Osteocyte (in vitro differentiated cells): Measurements from ENCODE around the gene COX5A. TPM values are rescaled to one million over a fixed set of nuclear protein-coding genes. Genes with fewer than 3 reads are reported as not detected.
"Not testable (repeated sequence)": the region's sequence is repeated elsewhere in the genome, so short reads cannot be mapped to it uniquely, and the experiment has no call there.

ENCODE experiments used
- DNase-seq: peaks from one replicate; pipeline ENCODE4 v3.0.0; 2021; ENCODE audit warnings: mixed read lengths; ENCODE audit not compliant: unreplicated experiment; ENCODE audit errors: extremely low spot score
- H3K27ac Mint-ChIP-seq: one replicate; pipeline ENCODE4 v1.8.0; 2021; ENCODE audit warnings: mild to moderate bottlenecking, mixed read lengths; ENCODE audit not compliant: unreplicated experiment
- H3K27me3 Mint-ChIP-seq: one replicate; pipeline ENCODE4 v1.8.0; 2021; ENCODE audit warnings: mixed read lengths; ENCODE audit not compliant: unreplicated experiment
- H3K36me3 Mint-ChIP-seq: one replicate; pipeline ENCODE4 v1.8.0; 2021; ENCODE audit warnings: mixed read lengths; ENCODE audit not compliant: unreplicated experiment
- H3K4me1 Mint-ChIP-seq: one replicate; pipeline ENCODE4 v1.8.0; 2021; ENCODE audit warnings: mixed read lengths; ENCODE audit not compliant: unreplicated experiment
- H3K4me3 Mint-ChIP-seq: one replicate; pipeline ENCODE4 v1.8.0; 2021; ENCODE audit warnings: mild to moderate bottlenecking, moderate library complexity, mixed read lengths; ENCODE audit not compliant: unreplicated experiment
- H3K9me3 Mint-ChIP-seq: one replicate; pipeline ENCODE4 v1.8.0; 2021; ENCODE audit warnings: mixed read lengths; ENCODE audit not compliant: unreplicated experiment
- CTCF ChIP-seq: fragments of 200-600 bp; sonication (generic); IDR thresholded peaks from 2 replicates; pipeline ENCODE4 v1.5.0; 2021; ENCODE audit warnings: antibody characterized with exemption, mild to moderate bottlenecking, moderate library complexity
- total RNA-seq: library from RNA; stranded (reverse); gene quantifications from 2 replicates; pipeline ENCODE4 v1.2.1, GENCODE V29; 2021

Gene COX5A
- total RNA-seq, 1 donor from 2014 or later: 154 TPM

DNA sequence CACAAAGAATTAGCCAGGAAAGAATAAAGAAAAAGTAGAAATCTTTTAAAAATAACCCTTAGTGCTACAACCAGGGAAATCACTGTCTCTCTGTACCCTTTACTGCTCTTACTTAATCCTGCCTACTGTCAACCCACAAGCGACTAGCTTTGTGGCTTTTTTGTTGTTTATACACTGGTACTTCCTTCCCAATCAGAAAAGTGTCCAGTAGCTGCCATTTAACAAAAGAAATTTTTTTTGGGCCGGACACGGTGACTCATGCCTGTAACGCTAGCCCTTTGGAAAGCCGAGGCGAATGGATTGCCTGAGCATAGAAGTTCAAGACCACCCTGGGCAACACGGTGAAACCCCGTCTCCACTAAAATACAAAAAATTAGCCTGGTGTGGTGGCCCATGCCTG lies 17.4 kb downstream of the COX5A start:
- no peak for TF ChIP-seq CTCF
- Mint-ChIP-seq H3K27me3 (no peaks in the 10 kb centered on the region), H3K4me3 (no peak overlapping the region), H3K27ac (no peak overlapping the region), H3K9me3 (no peaks in the 10 kb centered on the region), H3K36me3 (peaks cover 40% of the 10 kb centered on the region), H3K4me1 (no peaks in the 10 kb centered on the region)
- DNase-seq: no peak

DNA sequence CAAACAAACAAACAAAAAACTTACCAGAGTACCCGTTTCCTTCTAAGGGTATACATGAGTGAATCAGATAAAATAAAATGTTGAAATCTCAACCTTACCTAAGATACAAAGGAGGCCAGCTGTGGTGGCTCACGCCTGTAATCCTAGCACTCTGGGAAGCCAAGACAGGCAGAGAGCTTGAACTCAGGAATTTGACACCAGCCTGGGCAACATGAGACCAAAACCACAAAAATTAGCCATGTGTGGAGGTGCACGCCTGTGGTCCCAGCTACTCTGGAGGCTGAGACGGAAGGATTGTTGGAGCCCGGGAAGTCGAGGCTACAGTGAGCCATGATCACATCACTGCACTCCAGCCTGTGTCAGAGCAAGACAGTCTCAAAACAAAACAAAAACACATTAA lies 20.2 kb downstream of the COX5A start:
- no peak for TF ChIP-seq CTCF
- Mint-ChIP-seq H3K9me3 (no peaks in the 10 kb centered on the region), H3K4me3 (no peak overlapping the region), H3K27me3 (no peaks in the 10 kb centered on the region), H3K36me3 (peaks cover 38% of the 10 kb centered on the region), H3K27ac (no peak overlapping the region), H3K4me1 (no peaks in the 10 kb centered on the region)
- DNase-seq: no peak

DNA sequence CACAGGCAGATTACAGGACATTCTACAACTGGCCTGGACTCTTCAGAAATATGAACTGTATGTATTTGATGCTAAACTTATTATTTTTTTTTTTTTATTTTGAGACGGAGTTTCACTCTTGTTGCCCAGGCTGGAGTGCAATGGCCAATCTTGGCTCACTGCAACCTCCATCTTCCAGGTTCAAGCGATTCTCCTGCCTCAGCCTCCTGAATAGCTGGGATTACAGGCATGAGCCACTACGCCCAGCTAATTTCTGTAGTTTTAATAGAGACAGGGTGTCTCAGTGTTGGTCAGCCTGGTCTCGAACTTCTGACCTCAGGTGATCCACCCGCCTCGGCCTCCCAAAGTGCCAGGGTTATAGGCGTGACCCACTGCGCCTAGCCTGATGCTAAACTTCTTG lies 24.1 kb downstream of the COX5A start:
- H3K9me3 Mint-ChIP-seq, H3K4me3 Mint-ChIP-seq, DNase-seq, H3K27ac Mint-ChIP-seq, H3K4me1 Mint-ChIP-seq, H3K27me3 Mint-ChIP-seq: not testable (repeated sequence)
- peaks cover 22% of the 10 kb centered on the region for H3K36me3 Mint-ChIP-seq

GRCh38 chr15:74913041-74913440 lies 24.8 kb downstream of the COX5A start:
- H3K27ac Mint-ChIP-seq: no peak overlapping the region
- no peaks in the 10 kb centered on the region for H3K27me3 Mint-ChIP-seq
- no peak for DNase-seq
- peaks cover 18% of the 10 kb centered on the region for H3K36me3 Mint-ChIP-seq
- no peaks in the 10 kb centered on the region for H3K9me3 Mint-ChIP-seq
- no peak for TF ChIP-seq CTCF
- no peaks in the 10 kb centered on the region for H3K4me1 Mint-ChIP-seq
- H3K4me3 Mint-ChIP-seq: no peak overlapping the region

DNA sequence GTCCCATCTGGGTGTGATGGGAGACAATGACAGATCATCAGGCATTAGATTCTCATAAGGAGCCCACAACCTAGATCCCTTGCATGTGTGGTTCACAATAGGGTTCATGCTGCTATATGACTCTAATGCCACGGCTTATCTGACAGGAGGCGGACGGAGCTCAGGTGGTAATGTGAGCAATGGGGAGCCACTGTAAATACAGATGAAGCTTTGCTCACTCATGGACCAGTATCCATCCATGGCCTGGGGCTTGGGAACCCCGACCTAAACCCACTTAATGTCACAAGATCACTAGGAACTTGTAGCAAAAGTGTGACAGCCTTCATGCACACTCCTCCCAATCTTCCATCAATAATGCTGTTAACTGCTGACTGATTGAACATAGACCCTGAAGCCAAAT lies 29.2 kb downstream of the COX5A start:
- Mint-ChIP-seq H3K27me3 (no peaks in the 10 kb centered on the region), H3K4me1 (peaks cover 28% of the 10 kb centered on the region), H3K36me3 (peaks cover 10% of the 10 kb centered on the region), H3K9me3 (no peaks in the 10 kb centered on the region), H3K27ac (no peak overlapping the region), H3K4me3 (no peak overlapping the region)
- TF ChIP-seq CTCF: no peak
- no peak for DNase-seq
